Caco-2 (cell line): Measurements from ENCODE around the gene CDS2. TPM values are rescaled to one million over a fixed set of nuclear protein-coding genes. Genes with fewer than 3 reads are reported as not detected.

Experiments
- BruUV-seq: library from RNA; stranded (reverse); fragments of 400-500 nt; replicated peaks from 2 replicates; lab custom pipeline; 2021; lab: Mats Ljungman, UMichigan
- CTCF ChIA-PET: fragments of 300-600 bp; sonication (Branson Sonifier 250); formaldehyde crosslinking; loops from one replicate; lab custom pipeline; 2022; ENCODE audit warnings: antibody characterized with exemption; lab: Charles Lee
- POLR2A ChIA-PET: fragments of 300-600 bp; sonication (Branson Sonifier 250); formaldehyde crosslinking; loops from one replicate; lab custom pipeline; 2022; ENCODE audit warnings: antibody characterized with exemption; lab: Charles Lee
- DNase-seq, 2 experiments: peaks; one replicate each; pipeline versions ENCODE4 v3.0.0 to v3.0.0-alpha.2; 2020 to 2022
- H3K27me3 ChIP-seq: replicated peaks from 2 replicates; pipeline ENCODE4 v1.6.0; 2011; ENCODE audit warnings: low read length; ENCODE audit not compliant: control insufficient read depth, insufficient read depth
- H3K36me3 ChIP-seq: 2 replicates; pipeline ENCODE4 v1.5.1; 2011; ENCODE audit warnings: low read length; ENCODE audit not compliant: control insufficient read depth, insufficient read depth
- H3K4me1 ChIP-seq: fragments of 250-450 bp; sonication (Bioruptor Pico); 2 replicates; pipeline ENCODE4 v1.5.1; 2020; ENCODE audit warnings: mild to moderate bottlenecking
- H3K4me3 ChIP-seq: 2 replicates; pipeline ENCODE4 v1.5.1; 2011; ENCODE audit warnings: low read depth, mild to moderate bottlenecking, control low read depth, low read length
- H3K9me3 ChIP-seq: fragments of 250-450 bp; sonication (Bioruptor Pico); 2 replicates; pipeline ENCODE4 v1.5.1; 2020; ENCODE audit warnings: mild to moderate bottlenecking, moderate library complexity
- H3K27ac Mint-ChIP-seq: one replicate; pipeline ENCODE4 v1.8.0; 2022; ENCODE audit warnings: mixed read lengths; ENCODE audit not compliant: unreplicated experiment
- H3K27me3 Mint-ChIP-seq: one replicate; pipeline ENCODE4 v1.8.0; 2022; ENCODE audit warnings: mixed read lengths; ENCODE audit not compliant: insufficient read depth, unreplicated experiment
- H3K36me3 Mint-ChIP-seq: one replicate; pipeline ENCODE4 v1.8.0; 2022; ENCODE audit warnings: mild to moderate bottlenecking, mixed read lengths; ENCODE audit not compliant: insufficient read depth, unreplicated experiment
- H3K4me1 Mint-ChIP-seq: one replicate; pipeline ENCODE4 v1.8.0; 2022; ENCODE audit warnings: low read depth, mixed read lengths; ENCODE audit not compliant: unreplicated experiment
- H3K4me3 Mint-ChIP-seq: one replicate; pipeline ENCODE4 v1.8.0; 2022; ENCODE audit warnings: mild to moderate bottlenecking, moderate library complexity, mixed read lengths; ENCODE audit not compliant: unreplicated experiment
- H3K9me3 Mint-ChIP-seq: one replicate; pipeline ENCODE4 v1.8.0; 2022; ENCODE audit warnings: mixed read lengths; ENCODE audit not compliant: unreplicated experiment
- intact Hi-C: fragments of 100-400 bp; cut with micrococcal nuclease; formaldehyde crosslinking; loops from one replicate; pipeline ENCODE4 v1.10.0; 2022; ENCODE audit not compliant: unreplicated experiment
- total RNA-seq: library from RNA; stranded (reverse); gene quantifications from 2 replicates; pipeline ENCODE4 v1.2.3, GENCODE V29; 2022
- TF ChIP-seq, protein P1 (sequence below), 2 experiments: fragments of 200-600 bp in 1 of 2; IDR thresholded peaks; 1 replicate in 1 of 2; 2 replicates in 1 of 2; pipeline versions ENCODE4 v1.5.1 to v1.8.0; 2011 to 2022; ENCODE audit warnings: antibody characterized with exemption in 1 of 2, control low read depth in 1 of 2, inconsistent platforms in 1 of 2, low read depth in 1 of 2, low read length in 1 of 2, mild to moderate bottlenecking in 1 of 2, moderate library complexity in 1 of 2; ENCODE audit not compliant: insufficient read depth in 1 of 2, severe bottlenecking in 1 of 2, unreplicated experiment in 1 of 2

Gene CDS2
- total RNA-seq, 1 experiment from 2014 or later: 53.8 TPM

DNA sequence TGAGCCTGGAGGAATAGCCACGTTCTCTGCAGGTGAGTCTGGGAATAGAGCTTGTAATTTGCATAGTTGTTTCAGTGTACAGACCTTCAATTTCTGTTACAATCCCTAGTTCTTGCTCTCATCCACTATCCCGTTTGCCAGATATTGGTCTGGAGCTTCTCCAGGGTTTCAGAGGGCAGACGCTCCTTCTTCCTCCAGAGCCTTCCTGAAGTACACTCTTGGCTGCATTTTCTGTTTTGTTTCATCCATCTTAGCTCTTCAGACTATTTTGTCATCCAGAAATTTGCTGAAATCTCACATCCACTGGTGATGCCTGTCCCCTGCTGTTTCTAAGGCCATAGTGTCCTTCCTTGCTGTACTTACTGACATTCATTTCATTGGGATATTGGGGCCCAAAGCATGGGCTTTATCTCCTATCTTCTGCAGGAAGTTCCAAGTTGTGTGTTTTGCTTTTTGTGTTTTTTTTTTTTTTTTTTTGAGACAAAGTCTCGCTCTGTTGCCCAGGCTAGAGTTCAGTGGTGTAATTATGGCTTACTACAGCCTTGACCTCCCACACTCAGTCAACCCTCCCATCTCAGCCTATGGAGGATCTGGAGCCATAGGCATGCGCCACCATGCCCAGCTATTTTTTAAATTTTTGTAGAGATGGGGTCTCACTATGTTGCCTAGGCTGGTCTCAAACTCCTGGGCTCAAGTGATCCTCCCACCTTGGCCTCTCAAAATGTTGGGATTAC, 18.7 kb downstream of the CDS2 start:
- intact Hi-C loops: no loop called here
- no peak for DNase-seq
- no TSS peak for BruUV-seq
- H3K4me1 ChIP-seq: peaks cover 12% of the 10 kb centered on the region
- no peaks in the 10 kb centered on the region for H3K36me3 ChIP-seq
- TF ChIP-seq, protein P1, sequence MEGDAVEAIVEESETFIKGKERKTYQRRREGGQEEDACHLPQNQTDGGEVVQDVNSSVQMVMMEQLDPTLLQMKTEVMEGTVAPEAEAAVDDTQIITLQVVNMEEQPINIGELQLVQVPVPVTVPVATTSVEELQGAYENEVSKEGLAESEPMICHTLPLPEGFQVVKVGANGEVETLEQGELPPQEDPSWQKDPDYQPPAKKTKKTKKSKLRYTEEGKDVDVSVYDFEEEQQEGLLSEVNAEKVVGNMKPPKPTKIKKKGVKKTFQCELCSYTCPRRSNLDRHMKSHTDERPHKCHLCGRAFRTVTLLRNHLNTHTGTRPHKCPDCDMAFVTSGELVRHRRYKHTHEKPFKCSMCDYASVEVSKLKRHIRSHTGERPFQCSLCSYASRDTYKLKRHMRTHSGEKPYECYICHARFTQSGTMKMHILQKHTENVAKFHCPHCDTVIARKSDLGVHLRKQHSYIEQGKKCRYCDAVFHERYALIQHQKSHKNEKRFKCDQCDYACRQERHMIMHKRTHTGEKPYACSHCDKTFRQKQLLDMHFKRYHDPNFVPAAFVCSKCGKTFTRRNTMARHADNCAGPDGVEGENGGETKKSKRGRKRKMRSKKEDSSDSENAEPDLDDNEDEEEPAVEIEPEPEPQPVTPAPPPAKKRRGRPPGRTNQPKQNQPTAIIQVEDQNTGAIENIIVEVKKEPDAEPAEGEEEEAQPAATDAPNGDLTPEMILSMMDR (IDR thresholded peaks at IDR 0.05; ENCODE audit: insufficient read depth in 1 of 2, low read depth in 1 of 2, low read length in 1 of 2, severe bottlenecking in 1 of 2, unreplicated experiment in 1 of 2): no peak
- ChIA-PET POLR2A (no interaction called here), CTCF (interaction anchor here (1.0 kb wide), 1 partner anchor 17 kb away, joined by 3 read pairs; no protein-coding TSS in a partner anchor)
- Mint-ChIP-seq H3K27me3 (no peaks in the 10 kb centered on the region), H3K9me3 (no peaks in the 10 kb centered on the region), H3K4me3 (no peak overlapping the region), H3K36me3 (peaks cover 11% of the 10 kb centered on the region), H3K27ac (no peak overlapping the region), H3K4me1 (peaks cover 7% of the 10 kb centered on the region)
- H3K9me3 ChIP-seq: no peaks in the 10 kb centered on the region
- H3K27me3 ChIP-seq: no peaks in the 10 kb centered on the region
- no peak overlapping the region for H3K4me3 ChIP-seq

GRCh38 chr20:5146099-5146668, 19.4 kb downstream of the CDS2 start:
- no peak overlapping the region for H3K27ac Mint-ChIP-seq
- ChIA-PET CTCF (interaction anchor here (1.0 kb wide), 1 partner anchor 17 kb away, joined by 3 read pairs; no protein-coding TSS in a partner anchor), POLR2A (no interaction called here)
- no peaks in the 10 kb centered on the region for H3K9me3 ChIP-seq
- peaks cover 7% of the 10 kb centered on the region for H3K4me1 Mint-ChIP-seq
- no peak overlapping the region for H3K4me3 ChIP-seq
- no peaks in the 10 kb centered on the region for H3K27me3 Mint-ChIP-seq
- no TSS peak for BruUV-seq
- no peaks in the 10 kb centered on the region for H3K36me3 ChIP-seq
- intact Hi-C loops: no loop called here
- peaks cover 13% of the 10 kb centered on the region for H3K4me1 ChIP-seq
- H3K9me3 Mint-ChIP-seq: no peaks in the 10 kb centered on the region
- H3K4me3 Mint-ChIP-seq: no peak overlapping the region
- no peak for DNase-seq
- no peaks in the 10 kb centered on the region for H3K27me3 ChIP-seq
- peaks cover 11% of the 10 kb centered on the region for H3K36me3 Mint-ChIP-seq
- TF ChIP-seq, protein P1 (IDR thresholded peaks at IDR 0.05; ENCODE audit: insufficient read depth in 1 of 2, low read depth in 1 of 2, low read length in 1 of 2, severe bottlenecking in 1 of 2, unreplicated experiment in 1 of 2): no peak

DNA sequence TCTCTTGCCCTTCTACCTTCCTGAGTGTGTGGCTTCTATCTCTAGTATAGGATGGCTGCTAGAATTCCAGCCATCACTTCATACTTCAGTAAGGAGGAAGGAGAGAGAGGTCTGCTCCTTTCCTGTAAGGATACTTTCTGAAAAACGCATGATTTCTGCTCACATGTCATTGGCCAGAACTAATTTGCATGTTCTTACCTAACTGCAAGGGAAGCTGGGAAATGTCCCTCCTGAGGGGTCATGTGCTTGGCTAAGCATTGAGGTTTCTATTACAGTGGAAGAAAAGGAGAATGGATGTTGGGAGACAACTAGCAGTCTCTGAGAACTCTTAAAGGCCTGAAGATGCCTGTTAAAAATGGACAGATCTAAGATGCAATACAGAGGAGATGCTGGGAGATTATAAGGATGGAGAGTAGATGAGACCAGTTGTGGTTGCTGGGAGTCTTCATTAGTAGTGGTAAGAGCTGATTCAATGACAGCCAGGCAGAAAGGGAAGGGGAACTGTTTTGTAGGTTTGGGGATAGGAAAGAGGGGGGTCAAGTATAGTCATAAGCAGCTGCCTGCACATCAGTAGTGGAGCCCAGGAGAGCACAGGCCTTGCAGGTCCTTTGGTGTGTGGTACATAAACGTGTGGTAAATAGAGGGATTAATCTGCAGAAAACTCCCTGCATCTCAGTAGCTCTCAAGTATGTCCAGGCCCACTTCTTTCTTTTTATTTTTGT, 20.2 kb downstream of the CDS2 start:
- Mint-ChIP-seq H3K27ac (no peak overlapping the region), H3K9me3 (no peaks in the 10 kb centered on the region), H3K4me1 (peaks cover 7% of the 10 kb centered on the region), H3K36me3 (peaks cover 5% of the 10 kb centered on the region), H3K27me3 (no peaks in the 10 kb centered on the region), H3K4me3 (no peak overlapping the region)
- Histone ChIP-seq H3K4me1 (peaks cover 13% of the 10 kb centered on the region), H3K36me3 (no peaks in the 10 kb centered on the region), H3K4me3 (no peak overlapping the region), H3K9me3 (no peaks in the 10 kb centered on the region), H3K27me3 (no peaks in the 10 kb centered on the region)
- ChIA-PET POLR2A (no interaction called here), CTCF (no interaction called here)
- DNase-seq: no peak
- TF ChIP-seq, protein P1 (IDR thresholded peaks at IDR 0.05; ENCODE audit: insufficient read depth in 1 of 2, low read depth in 1 of 2, low read length in 1 of 2, severe bottlenecking in 1 of 2, unreplicated experiment in 1 of 2): no peak
- intact Hi-C loops: no loop called here
- no TSS peak for BruUV-seq
